Activated CD4-positive, alpha-beta T cell treated with anti-CD3 and anti-CD28 coated beads for 24 hours (primary cell): ENCODE results near the gene PTTG1.
"Not testable (repeated sequence)": the region's sequence is repeated elsewhere in the genome, so short reads cannot be mapped to it uniquely, and the experiment has no call there.

Experiments used
- DNase-seq, 2 donors: peaks; one replicate each; pipeline ENCODE4 v3.0.0-alpha.2; 2020; ENCODE audit warnings: low read depth in 2 of 2

PTTG1 gene

GRCh38 chr5:160423099-160423498 lies 1.4 kb downstream of the PTTG1 start:
- DNase-seq: no peak

- no peak for DNase-seq
Observed at GRCh38 chr5:160427607-160428006, 6.0 kb downstream of the PTTG1 start.

GRCh38 chr5:160432196-160432595 lies 10.5 kb downstream of the PTTG1 start:
- no peak for DNase-seq

- DNase-seq: no peak
Observed at GRCh38 chr5:160432787-160433186, 11.1 kb downstream of the PTTG1 start.

- DNase-seq: no peak
Observed at GRCh38 chr5:160434022-160434531, 12.4 kb downstream of the PTTG1 start.

- DNase-seq: no peak
Observed at GRCh38 chr5:160435532-160435931, 13.9 kb downstream of the PTTG1 start.

GRCh38 chr5:160436017-160436416 lies 14.4 kb downstream of the PTTG1 start:
- no peak for DNase-seq

- DNase-seq: not testable (repeated sequence)
Observed at GRCh38 chr5:160436661-160437060, 15.0 kb downstream of the PTTG1 start.

GRCh38 chr5:160437271-160437670 lies 15.6 kb downstream of the PTTG1 start:
- no peak for DNase-seq

- DNase-seq: peak; percentile 28 to 46
Observed at GRCh38 chr5:160438316-160439204, 16.9 kb downstream of the PTTG1 start.

GRCh38 chr5:160439205-160439600 lies 17.5 kb downstream of the PTTG1 start:
- peak; percentile 89 to 90 for DNase-seq

- DNase-seq: no peak
Observed at GRCh38 chr5:160441311-160441781, 19.7 kb downstream of the PTTG1 start.

- no peak for DNase-seq
Observed at GRCh38 chr5:160442824-160443431, 21.3 kb downstream of the PTTG1 start.

- no peak for DNase-seq
Observed at GRCh38 chr5:160444407-160444806, 22.8 kb downstream of the PTTG1 start.

GRCh38 chr5:160445132-160445531 lies 23.5 kb downstream of the PTTG1 start:
- no peak for DNase-seq

GRCh38 chr5:160445751-160446150 lies 24.1 kb downstream of the PTTG1 start:
- DNase-seq: no peak

- no peak for DNase-seq
Observed at GRCh38 chr5:160448886-160449285, 27.2 kb downstream of the PTTG1 start.

GRCh38 chr5:160449458-160449857 lies 27.8 kb downstream of the PTTG1 start:
- DNase-seq: no peak

GRCh38 chr5:160450164-160450932 lies 28.7 kb downstream of the PTTG1 start:
- DNase-seq: no peak

GRCh38 chr5:160451281-160451680 lies 29.6 kb downstream of the PTTG1 start:
- no peak for DNase-seq

GRCh38 chr5:160452036-160452435 lies 30.4 kb downstream of the PTTG1 start:
- no peak for DNase-seq

- DNase-seq: no peak
Observed at GRCh38 chr5:160452795-160453194, 31.1 kb downstream of the PTTG1 start.
